H1 (cell line): ENCODE data around the gene SLC38A10. TPM values are rescaled to one million over a fixed set of nuclear protein-coding genes. Genes with fewer than 3 reads are reported as not detected.

ENCODE experiments used
- CTCF ChIA-PET: fragments of 300-600 bp; sonication (Branson Sonifier 250); formaldehyde crosslinking; loops from one replicate; lab custom pipeline; 2021; ENCODE audit not compliant: partially characterized antibody; lab: Charles Lee
- POLR2A ChIA-PET: fragments of 300-600 bp; sonication (Branson Sonifier 250); formaldehyde crosslinking; loops from one replicate; lab custom pipeline; 2021; ENCODE audit warnings: inconsistent platforms; ENCODE audit not compliant: partially characterized antibody; lab: Charles Lee
- DNase-seq, 2 experiments: peaks; one replicate each; pipeline versions ENCODE4 v3.0.0 to v3.0.0-alpha.2; 2010 to 2022; ENCODE audit warnings: low spot score in 2 of 2, low read depth in 1 of 2, mixed read lengths in 1 of 2
- FAIRE-seq: peaks from 2 replicates; lab custom pipeline; 2011; peaks lifted over from hg19 to GRCh38; lab: Jason Lieb, UNC
- H2AFZ ChIP-seq: 2 replicates; pipeline ENCODE4 v1.8.1; 2012; ENCODE audit warnings: low read length, inconsistent platforms
- H2AK5ac ChIP-seq: 2 replicates; pipeline ENCODE4 v1.6.1; 2013; ENCODE audit warnings: low read depth, low read length
- H2BK120ac ChIP-seq: replicated peaks from 2 replicates; pipeline ENCODE3; 2013; ENCODE audit warnings: low read depth, low read length, inconsistent platforms
- H2BK12ac ChIP-seq: 2 replicates; pipeline ENCODE4 v1.6.1; 2013; ENCODE audit warnings: low read depth, low read length
- H2BK15ac ChIP-seq: 2 replicates; pipeline ENCODE4 v1.6.1; 2013; ENCODE audit warnings: low read length
- H2BK20ac ChIP-seq: 2 replicates; pipeline ENCODE4 v1.6.1; 2013; ENCODE audit warnings: low read length
- H2BK5ac ChIP-seq: 2 replicates; pipeline ENCODE4 v1.6.1; 2013; ENCODE audit warnings: low read depth, low read length
- H3K14ac ChIP-seq: 2 replicates; pipeline ENCODE4 v1.6.1; 2013; ENCODE audit warnings: inconsistent platforms; ENCODE audit not compliant: insufficient read length
- H3K18ac ChIP-seq: 2 replicates; pipeline ENCODE4 v1.6.1; 2013; ENCODE audit warnings: low read length; ENCODE audit errors: extremely low read depth
- H3K23ac ChIP-seq: 2 replicates; pipeline ENCODE4 v1.6.1; 2013; ENCODE audit warnings: inconsistent platforms; ENCODE audit not compliant: insufficient read length
- H3K23me2 ChIP-seq: 2 replicates; pipeline ENCODE4 v1.6.1; 2013; ENCODE audit warnings: low read depth, low read length
- H3K27ac ChIP-seq: 2 replicates; pipeline ENCODE4 v1.6.1; 2011; ENCODE audit warnings: low read depth, low read length, inconsistent platforms
- H3K27me3 ChIP-seq, 4 experiments: replicated peaks in 1 of 4; 1 replicate in 1 of 4; 2 replicates in 3 of 4; pipeline versions ENCODE4 v1.6.1 to v1.8.1; 2011 to 2013; ENCODE audit warnings: low read length in 3 of 4, mild to moderate bottlenecking in 3 of 4, inconsistent platforms in 2 of 4, mixed read lengths in 2 of 4, moderate library complexity in 1 of 4; ENCODE audit not compliant: control insufficient read depth in 3 of 4, insufficient read depth in 3 of 4; ENCODE audit errors: extremely low read depth in 1 of 4
- H3K36me3 ChIP-seq, 4 experiments: 2 replicates each; pipeline versions ENCODE4 v1.6.1 to v1.8.1; 2011 to 2013; ENCODE audit warnings: mild to moderate bottlenecking in 4 of 4, low read length in 3 of 4, moderate library complexity in 2 of 4, control low read depth in 1 of 4, inconsistent platforms in 1 of 4; ENCODE audit not compliant: insufficient read depth in 4 of 4, control insufficient read depth in 2 of 4
- H3K4ac ChIP-seq: replicated peaks from 2 replicates; pipeline ENCODE3; 2013; ENCODE audit warnings: low read length, low read depth, mixed read lengths, inconsistent platforms; ENCODE audit not compliant: insufficient read length
- H3K4me1 ChIP-seq, 4 experiments: replicated peaks in 1 of 4; 1 replicate in 1 of 4; 2 replicates in 3 of 4; pipeline versions ENCODE4 v1.6.1 to v1.8.1; 2011 to 2013; ENCODE audit warnings: low read length in 3 of 4, inconsistent platforms in 2 of 4, mixed read lengths in 1 of 4; ENCODE audit not compliant: insufficient read depth in 4 of 4, control insufficient read depth in 3 of 4
- H3K4me2 ChIP-seq, 2 experiments: 2 replicates each; pipeline versions ENCODE4 v1.6.1 to v1.8.1; 2011 to 2013; ENCODE audit warnings: low read depth in 2 of 2, low read length in 2 of 2, control low read depth in 1 of 2, inconsistent platforms in 1 of 2, mild to moderate bottlenecking in 1 of 2; ENCODE audit not compliant: insufficient read depth in 1 of 2
- H3K4me3 ChIP-seq, 4 experiments: fragments of 200-600, 300-600 bp in 1 of 4; sonication (generic), shearing (Covaris generic), sonication (Bioruptor Twin) in 1 of 4; 2 replicates each; pipeline versions ENCODE4 v1.5.1 to v1.8.1; 2011 to 2016; ENCODE audit warnings: low read length in 4 of 4, low read depth in 3 of 4, control low read depth in 2 of 4, inconsistent platforms in 2 of 4, mild to moderate bottlenecking in 2 of 4, mixed read lengths in 1 of 4, moderate library complexity in 1 of 4; ENCODE audit not compliant: insufficient read depth in 2 of 4; ENCODE audit errors: extremely low read depth in 1 of 4
- H3K56ac ChIP-seq: replicated peaks from 2 replicates; pipeline ENCODE3; 2013; ENCODE audit warnings: low read depth, mild to moderate bottlenecking, mixed read lengths, low read length, inconsistent platforms; ENCODE audit not compliant: insufficient read length
- H3K79me1 ChIP-seq: 2 replicates; pipeline ENCODE4 v1.6.1; 2013; ENCODE audit warnings: low read depth, low read length, control low read depth
- H3K79me2 ChIP-seq, 2 experiments: 2 replicates each; pipeline versions ENCODE4 v1.6.1 to v1.8.1; 2012 to 2013; ENCODE audit warnings: low read length in 2 of 2, mild to moderate bottlenecking in 2 of 2, inconsistent platforms in 1 of 2; ENCODE audit not compliant: insufficient read depth in 2 of 2, control insufficient read depth in 1 of 2
- H3K9ac ChIP-seq, 4 experiments: replicated peaks in 1 of 4; 1 replicate in 1 of 4; 2 replicates in 3 of 4; pipeline versions ENCODE4 v1.6.1 to v1.8.1; 2011 to 2013; ENCODE audit warnings: low read depth in 3 of 4, low read length in 3 of 4, control low read depth in 2 of 4, mild to moderate bottlenecking in 2 of 4, moderate library complexity in 2 of 4, inconsistent platforms in 1 of 4; ENCODE audit errors: extremely low read depth in 1 of 4
- H3K9me3 ChIP-seq, 2 experiments: 2 replicates each; pipeline versions ENCODE4 v1.6.1 to v1.8.1; 2012 to 2013; ENCODE audit warnings: mild to moderate bottlenecking in 2 of 2, moderate library complexity in 2 of 2, control low read depth in 1 of 2, inconsistent platforms in 1 of 2, low read depth in 1 of 2, low read length in 1 of 2, mixed read lengths in 1 of 2; ENCODE audit not compliant: insufficient read depth in 2 of 2
- H4K20me1 ChIP-seq, 2 experiments: replicated peaks in 1 of 2; 2 replicates each; pipeline versions ENCODE3 to v1.8.1; 2011 to 2013; ENCODE audit warnings: inconsistent platforms in 2 of 2, low read length in 2 of 2, mild to moderate bottlenecking in 1 of 2; ENCODE audit not compliant: insufficient read depth in 2 of 2, control insufficient read depth in 1 of 2
- H4K5ac ChIP-seq: 2 replicates; pipeline ENCODE4 v1.6.1; 2013; ENCODE audit warnings: low read length, low read depth, mixed read lengths, inconsistent platforms; ENCODE audit not compliant: insufficient read length
- H4K8ac ChIP-seq: 2 replicates; pipeline ENCODE4 v1.8.0; 2013; ENCODE audit warnings: mild to moderate bottlenecking, moderate library complexity, low read length, inconsistent platforms; ENCODE audit not compliant: insufficient read depth; ENCODE audit errors: extremely low read depth
- H4K91ac ChIP-seq: replicated peaks from 2 replicates; pipeline ENCODE3; 2013; ENCODE audit warnings: low read length, mixed read lengths, inconsistent platforms; ENCODE audit not compliant: insufficient read length
- ASH2L ChIP-seq: fragments of 200-600, 300-600 bp; sonication (generic); IDR thresholded peaks from one replicate; pipeline ENCODE4 v1.7.1; 2017; ENCODE audit warnings: low read length
- BACH1 ChIP-seq: IDR thresholded peaks from 2 replicates; pipeline ENCODE4 v1.6.1; 2012; ENCODE audit warnings: low read length, improper control_type of control experiment
- CTCF ChIP-seq, 3 experiments: IDR thresholded peaks; 1 replicate in 2 of 3; 2 replicates in 1 of 3; pipeline versions ENCODE4 v1.5.1 to v1.6.1; 2011; ENCODE audit warnings: low read length in 3 of 3, mild to moderate bottlenecking in 3 of 3, inconsistent platforms in 2 of 3, low read depth in 1 of 3, moderate library complexity in 1 of 3; ENCODE audit not compliant: insufficient read depth in 1 of 3; ENCODE audit errors: control extremely low read depth in 1 of 3
- E2F6 ChIP-seq: IDR thresholded peaks from 2 replicates; pipeline ENCODE4 v1.6.1; 2012; ENCODE audit warnings: inconsistent platforms
- KDM4A ChIP-seq: IDR thresholded peaks from one replicate; pipeline ENCODE4 v1.7.1; 2012; ENCODE audit warnings: low read depth, mild to moderate bottlenecking, moderate library complexity, low read length, inconsistent platforms; ENCODE audit not compliant: severe bottlenecking
- NANOG ChIP-seq: IDR thresholded peaks from 2 replicates; pipeline ENCODE4 v1.6.1; 2011; ENCODE audit warnings: low read length, low read depth, mild to moderate bottlenecking, inconsistent platforms; ENCODE audit not compliant: insufficient read depth, poor library complexity, severe bottlenecking
- POLR2A ChIP-seq, 2 experiments: IDR thresholded peaks; 1 replicate in 1 of 2; 2 replicates in 1 of 2; pipeline ENCODE4 v1.6.1; 2011; ENCODE audit warnings: low read depth in 2 of 2, low read length in 2 of 2, mild to moderate bottlenecking in 2 of 2; ENCODE audit errors: control extremely low read depth in 1 of 2
- SIX5 ChIP-seq: IDR thresholded peaks from 2 replicates; pipeline ENCODE4 v1.6.1; 2011; ENCODE audit warnings: mild to moderate bottlenecking, low read depth, low read length
- SP2 ChIP-seq: IDR thresholded peaks from 2 replicates; pipeline ENCODE4 v1.6.1; 2012; ENCODE audit warnings: mild to moderate bottlenecking, low read length, inconsistent platforms
- SRF ChIP-seq: IDR thresholded peaks from 2 replicates; pipeline ENCODE4 v1.6.1; 2011; ENCODE audit warnings: mild to moderate bottlenecking, low read depth, low read length, moderate library complexity
- TCF12 ChIP-seq: IDR thresholded peaks from 2 replicates; pipeline ENCODE4 v1.6.1; 2011; ENCODE audit warnings: low read depth, mild to moderate bottlenecking, low read length
- WGBS, 2 experiments: shearing (Covaris generic) in 1 of 2; methylation state at CpG; one replicate each; pipeline versions ENCODE4 v1.1.6 to v1.1.7; 2013 to 2015; ENCODE audit warnings: low lambda C conversion rate in 2 of 2, mixed read lengths in 2 of 2, inconsistent platforms in 1 of 2, low coverage in 1 of 2, missing lambda C conversion rate in 1 of 2; ENCODE audit not compliant: insufficient replicate concordance in 2 of 2, insufficient coverage in 1 of 2, insufficient read length in 1 of 2; ENCODE audit errors: extremely low coverage in 1 of 2, missing lambda C conversion rate in 1 of 2; 5-methylcytosine and 5-hydroxymethylcytosine counted together
- polyA plus RNA-seq, 7 experiments: library from polyadenylated mRNA; depleted of rRNA in 3 of 7; stranded (reverse) in 5 of 7; unstranded in 2 of 7; fragments of >200 nt in 5 of 7; fragments of 200-250 nt in 2 of 7; gene quantifications; 1 replicate in 5 of 7; 2 replicates in 1 of 7; 4 replicates in 1 of 7; pipeline versions ENCODE4 v1.2.1 to v1.2.3, GENCODE V29; 2011 to 2013; ENCODE audit warnings: missing spikeins in 2 of 7, mixed read lengths in 2 of 7
- total RNA-seq: library from RNA; stranded (reverse); fragmentation: NEBNext Ultra II Directional; extraction: Animal tissue kit (Norgen Biotek cat#: 25700); gene quantifications from 2 replicates; pipeline ENCODE4 v1.2.1, GENCODE V29; 2021

SLC38A10 gene
- total and polyA plus RNA-seq, 2 of the 8 experiments (the other 6 are each of a cell fraction or from before 2014, with no cell fraction given), result 26.4 to 41.0 TPM

DNA sequence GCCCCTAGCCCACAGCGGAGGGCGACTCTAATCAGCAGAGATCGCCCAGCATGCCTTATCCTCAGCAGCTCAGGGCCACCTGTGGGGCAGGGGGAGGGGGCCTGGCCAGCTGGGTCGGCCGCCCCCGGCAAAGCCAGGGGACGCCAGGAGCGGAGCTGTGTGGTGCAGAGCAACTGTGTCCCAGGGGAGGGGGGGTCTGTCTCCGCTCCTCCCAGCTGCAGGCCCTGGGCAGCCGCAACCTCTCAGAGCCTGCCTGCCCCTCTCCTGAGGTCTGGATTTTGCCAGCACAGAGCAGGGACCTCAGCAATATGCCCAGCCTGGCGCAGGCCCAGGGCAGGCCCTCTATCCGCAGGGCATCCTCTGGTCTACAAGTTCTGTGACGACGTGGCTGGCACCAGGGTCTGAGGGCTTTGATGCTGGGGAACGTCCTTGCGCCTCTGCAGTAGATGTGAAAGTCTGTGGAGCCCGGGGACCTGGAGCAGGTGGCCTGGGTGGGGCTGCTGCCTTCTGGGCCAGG is 36.5 kb upstream of the SLC38A10 start:
- POLR2A ChIA-PET, result interaction anchor here (1.2 kb wide), 2 partner anchors 10 to 67 kb away, joined by 3 read pairs; no protein-coding TSS in a partner anchor
- WGBS, 2 experiments, result 73% methylated on average over 15 of the region's 17 CpGs; no CpG with 5 or more reads in 1 of the 2 experiments
- H3K4me3 ChIP-seq, result no peak overlapping the region
- TF ChIP-seq TCF12 (no peak), POLR2A (IDR thresholded peaks at IDR 0.05; ENCODE audit: control extremely low read depth in 1 of 2, low read depth in 2 of 2, low read length in 2 of 2) (no peak), NANOG (no peak), E2F6 (no peak), SP2 (no peak), SRF (no peak), CTCF (IDR thresholded peaks at IDR 0.05; ENCODE audit: control extremely low read depth in 1 of 3, insufficient read depth in 1 of 3, low read depth in 1 of 3, low read length in 3 of 3) (no peak), SIX5 (no peak), ASH2L (no peak), BACH1 (no peak), KDM4A (no peak)

More for the DNA sequence above, 36.5 kb upstream of the SLC38A10 start:
- Histone ChIP-seq H2BK5ac (no peak overlapping the region), H4K20me1 (no peaks in the 10 kb centered on the region), H3K23me2 (peaks cover 1% of the 10 kb centered on the region; the same call in 1 of the 2 replicates), H3K23ac (no peak overlapping the region), H2BK20ac (peak overlapping the region; percentile 72; the same call in 1 of the 2 replicates), H3K14ac (no peak overlapping the region), H3K18ac (no peak overlapping the region), H3K4ac (no peak overlapping the region), H3K79me2 (no peaks in the 10 kb centered on the region), H2AK5ac (0 out of 2 replicates have a peak overlapping the region, but pooled peaks have one; percentile 39), H2BK15ac (no peak overlapping the region; the same call in 1 of the 2 replicates), H3K4me2 (no peak overlapping the region), H2BK120ac (no peak overlapping the region), H4K91ac (no peak overlapping the region), H3K27ac (no peak overlapping the region), H2BK12ac (peak overlapping the region; percentile 60; the same call in 1 of the 2 replicates), H4K5ac (no peak overlapping the region), H2AFZ (no peak overlapping the region), H3K56ac (no peak overlapping the region), H3K79me1 (no peaks in the 10 kb centered on the region), H3K36me3 (no peaks in the 10 kb centered on the region), H3K27me3 (peaks cover 0 to 8% (median 0%) of the 10 kb centered on the region in 4 experiments; a peak in 3 of 7 replicates), H3K4me1 (peaks cover 13 to 40% (median 30%) of the 10 kb centered on the region in 4 experiments), H3K9ac (no peak overlapping the region), H4K8ac (no peak overlapping the region), H3K9me3 (no peaks in the 10 kb centered on the region)
- CTCF ChIA-PET, result interaction anchor here (0.5 to 1.7 kb wide), 11 partner anchors 9 to 207 kb away, joined by 3 to 4 read pairs (median 3); no protein-coding TSS in a partner anchor
- FAIRE-seq (no peak), DNase-seq (no peak)
